Astrocyte (in vitro differentiated cells and primary cell): ENCODE results near the gene TMUB2.

ENCODE experiments used
- CTCF ChIP-seq: IDR thresholded peaks from 2 replicates; pipeline ENCODE4 v1.5.1; 2011; ENCODE audit warnings: low read depth, mild to moderate bottlenecking, inconsistent platforms, low read length, moderate library complexity; ENCODE audit not compliant: insufficient read depth
- EZH2 ChIP-seq: IDR thresholded peaks from 2 replicates; pipeline ENCODE4 v1.6.1; 2012; ENCODE audit warnings: mild to moderate bottlenecking, low read length, inconsistent platforms; ENCODE audit not compliant: insufficient read depth

GRCh38 chr17:44159519-44160210 is 27.1 kb upstream of the TMUB2 start:
- TF ChIP-seq CTCF (no peak), EZH2 (no peak)
